Measurements from ENCODE around the gene ACSF2.

DNA sequence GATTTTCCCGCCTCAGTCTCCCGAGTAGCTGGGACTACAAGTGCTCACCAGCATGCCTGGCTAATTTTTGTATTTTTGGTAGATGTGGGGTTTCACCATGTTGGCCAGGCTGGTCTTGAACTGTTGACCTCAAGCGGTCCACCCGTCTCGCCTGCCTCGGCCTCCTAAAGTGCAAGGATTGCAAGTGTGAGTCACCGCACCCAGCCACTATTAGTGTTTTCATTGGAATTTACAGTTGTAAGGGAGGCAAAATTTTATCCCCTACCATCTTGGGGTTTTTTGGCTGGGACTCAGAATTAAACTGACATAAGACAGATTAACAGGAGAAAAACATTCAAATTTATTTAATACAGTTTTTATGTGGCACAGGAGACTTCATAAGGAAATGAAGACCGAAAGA is 69.9 kb downstream of the ACSF2 start:
- TF ChIP-seq, protein P1, sequence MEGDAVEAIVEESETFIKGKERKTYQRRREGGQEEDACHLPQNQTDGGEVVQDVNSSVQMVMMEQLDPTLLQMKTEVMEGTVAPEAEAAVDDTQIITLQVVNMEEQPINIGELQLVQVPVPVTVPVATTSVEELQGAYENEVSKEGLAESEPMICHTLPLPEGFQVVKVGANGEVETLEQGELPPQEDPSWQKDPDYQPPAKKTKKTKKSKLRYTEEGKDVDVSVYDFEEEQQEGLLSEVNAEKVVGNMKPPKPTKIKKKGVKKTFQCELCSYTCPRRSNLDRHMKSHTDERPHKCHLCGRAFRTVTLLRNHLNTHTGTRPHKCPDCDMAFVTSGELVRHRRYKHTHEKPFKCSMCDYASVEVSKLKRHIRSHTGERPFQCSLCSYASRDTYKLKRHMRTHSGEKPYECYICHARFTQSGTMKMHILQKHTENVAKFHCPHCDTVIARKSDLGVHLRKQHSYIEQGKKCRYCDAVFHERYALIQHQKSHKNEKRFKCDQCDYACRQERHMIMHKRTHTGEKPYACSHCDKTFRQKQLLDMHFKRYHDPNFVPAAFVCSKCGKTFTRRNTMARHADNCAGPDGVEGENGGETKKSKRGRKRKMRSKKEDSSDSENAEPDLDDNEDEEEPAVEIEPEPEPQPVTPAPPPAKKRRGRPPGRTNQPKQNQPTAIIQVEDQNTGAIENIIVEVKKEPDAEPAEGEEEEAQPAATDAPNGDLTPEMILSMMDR (IDR thresholded peaks at IDR 0.05), result no peak
- TF ChIP-seq EZH2 (IDR thresholded peaks at IDR 0.05), result no peak

Data from neural progenitor cell (in vitro differentiated cells).